NCI-H2171 (cell line): ENCODE results near the gene PRR30.
A peak's percentile ranks its signal among the peaks of the same experiment; 100 is the strongest.
"Not testable (repeated sequence)": the region's sequence is repeated elsewhere in the genome, so short reads cannot be mapped to it uniquely, and the experiment has no call there.

ENCODE experiments used
- DNase-seq: peaks from one replicate; lab custom pipeline; 2025; lab: John Stamatoyannopoulos, UW

PRR30 gene

GRCh38 chr2:27128668-27129571, 10.3 kb downstream of the PRR30 start:
- no peak for DNase-seq

GRCh38 chr2:27127883-27128667, 11.1 kb downstream of the PRR30 start:
- DNase-seq: no peak

GRCh38 chr2:27126252-27126710, 12.9 kb downstream of the PRR30 start:
- DNase-seq: no peak

GRCh38 chr2:27125104-27125503, 14.1 kb downstream of the PRR30 start:
- no peak for DNase-seq

GRCh38 chr2:27123302-27124150, 15.7 kb downstream of the PRR30 start, which contains the start of gene ABHD1:
ABHD1 (plus strand) TSS chr2:27123815; CDS start chr2:27123949, 134 bp downstream.
- peak; percentile 38 for DNase-seq

GRCh38 chr2:27122791-27123190, 16.4 kb downstream of the PRR30 start:
- no peak for DNase-seq

GRCh38 chr2:27121906-27122305, 17.3 kb downstream of the PRR30 start:
- no peak for DNase-seq

- not testable (repeated sequence) for DNase-seq
Measured at GRCh38 chr2:27119330-27119670, 19.9 kb downstream of the PRR30 start.

GRCh38 chr2:27118525-27119329, 20.5 kb downstream of the PRR30 start, which contains the start of gene CGREF1:
CGREF1 (minus strand) TSS chr2:27119128; CDS start chr2:27104366, 14,762 bp downstream.
- peak; percentile 43 for DNase-seq

- no peak for DNase-seq
Measured at GRCh38 chr2:27117995-27118524, 21.1 kb downstream of the PRR30 start.

- no peak for DNase-seq
Measured at GRCh38 chr2:27115519-27115918, 23.7 kb downstream of the PRR30 start.

GRCh38 chr2:27111392-27112078, 27.7 kb downstream of the PRR30 start:
- not testable (repeated sequence) for DNase-seq

GRCh38 chr2:27110603-27111352, 28.4 kb downstream of the PRR30 start:
- not testable (repeated sequence) for DNase-seq

GRCh38 chr2:27109083-27109482, 30.1 kb downstream of the PRR30 start:
- DNase-seq: no peak

GRCh38 chr2:27108221-27108620, 31.0 kb downstream of the PRR30 start:
- DNase-seq: no peak

GRCh38 chr2:27105981-27106380, 33.2 kb downstream of the PRR30 start:
- no peak for DNase-seq

GRCh38 chr2:27102329-27102728, 36.9 kb downstream of the PRR30 start:
- DNase-seq: no peak

GRCh38 chr2:27100036-27100435, 39.2 kb downstream of the PRR30 start:
- no peak for DNase-seq

GRCh38 chr2:27099334-27099955, 39.8 kb downstream of the PRR30 start:
- no peak for DNase-seq
